HL-60/S4 (cell line): ENCODE results near the gene SPPL3.
"Not testable (repeated sequence)": the region's sequence is repeated elsewhere in the genome, so short reads cannot be mapped to it uniquely, and the experiment has no call there.

Experiments used
- in situ Hi-C: fragments of 300-500 bp; cut with MboI; formaldehyde crosslinking; loops from 2 replicates; pipeline ENCODE4 v1.14.3; 2022; ENCODE audit warnings: low sequenced_read_pairs

Gene SPPL3

GRCh38 chr12:120755269-120755668 lies 148.9 kb downstream of the SPPL3 start:
- in situ Hi-C loops, result no loop called here

- in situ Hi-C loops, result no loop called here
These were observed 149.4 kb downstream of the SPPL3 start for GRCh38 chr12:120754792-120755191.

GRCh38 chr12:120751389-120751788 lies 152.8 kb downstream of the SPPL3 start:
- in situ Hi-C loops, result no loop called here

- in situ Hi-C loops, result no loop called here
These were observed 153.4 kb downstream of the SPPL3 start for GRCh38 chr12:120750806-120751205.

- in situ Hi-C loops, result no loop called here
These were observed 154.9 kb downstream of the SPPL3 start for GRCh38 chr12:120749256-120749655.

- in situ Hi-C loops, result no loop called here
These were observed 155.9 kb downstream of the SPPL3 start for GRCh38 chr12:120748242-120748641.

GRCh38 chr12:120744922-120745493 lies 159.2 kb downstream of the SPPL3 start:
- in situ Hi-C loops, result no loop called here

GRCh38 chr12:120741476-120742421 lies 162.4 kb downstream of the SPPL3 start:
- in situ Hi-C loops, result no loop called here

- in situ Hi-C loops, result no loop called here
These were observed 163.3 kb downstream of the SPPL3 start for GRCh38 chr12:120740871-120741270.

GRCh38 chr12:120739821-120740613 lies 164.1 kb downstream of the SPPL3 start:
- in situ Hi-C loops, result no loop called here

- in situ Hi-C loops, result no loop called here
These were observed 165.0 kb downstream of the SPPL3 start for GRCh38 chr12:120739031-120739762.

GRCh38 chr12:120738252-120739030 lies 165.7 kb downstream of the SPPL3 start:
- in situ Hi-C loops, result no loop called here

- in situ Hi-C loops, result no loop called here
These were observed 166.5 kb downstream of the SPPL3 start for GRCh38 chr12:120737557-120738251.

- in situ Hi-C loops, result no loop called here
These were observed 167.5 kb downstream of the SPPL3 start for GRCh38 chr12:120736404-120737331.

GRCh38 chr12:120735181-120735580 lies 169.0 kb downstream of the SPPL3 start:
- in situ Hi-C loops, result no loop called here

GRCh38 chr12:120734210-120734609 lies 169.9 kb downstream of the SPPL3 start:
- in situ Hi-C loops, result no loop called here

- in situ Hi-C loops, result no loop called here
These were observed 170.6 kb downstream of the SPPL3 start for GRCh38 chr12:120733574-120733973.

- in situ Hi-C loops, result not testable (repeated sequence)
These were observed 172.0 kb downstream of the SPPL3 start for GRCh38 chr12:120732198-120732597.
